ENCODE data around the gene ZBTB1.

GRCh38 chr14:64493455-64493854 lies 11.1 kb upstream of the ZBTB1 start:
- TF ChIP-seq CTCF (IDR thresholded peaks at IDR 0.05; ENCODE audit: extremely low read depth in 1 of 2, insufficient read depth in 1 of 2, low read depth in 1 of 2, low read length in 2 of 2) (no peak), EZH2 (IDR thresholded peaks at IDR 0.05; ENCODE audit: borderline replicate concordance, low read depth, low read length, severe bottlenecking) (no peak), POLR2A (IDR thresholded peaks at IDR 0.05; ENCODE audit: low read depth, low read length) (no peak), JUN (IDR thresholded peaks at IDR 0.05; ENCODE audit: borderline replicate concordance, insufficient read depth, insufficient read length, low read depth) (no peak), POLR2AphosphoS5 (IDR thresholded peaks at IDR 0.05; ENCODE audit: insufficient read depth, low read depth, low read length) (no peak), FOS (IDR thresholded peaks at IDR 0.05; ENCODE audit: borderline replicate concordance, insufficient read depth, low read length) (no peak), MAX (IDR thresholded peaks at IDR 0.05; ENCODE audit: insufficient read depth, insufficient read length) (no peak)
